ENCODE measurements around the gene TRERF1.

GRCh38 chr6:42304053-42304712 lies 147.5 kb downstream of the TRERF1 start:
- no peak for TF ChIP-seq CTCF (IDR thresholded peaks at IDR 0.05)
- TF ChIP-seq POLR2AphosphoS5 (IDR thresholded peaks at IDR 0.05): no peak

Data from prostate gland (tissue), 2 donors.